Ramos (cell line): ENCODE measurements around the gene ARHGAP11A.

Source experiments
- in situ Hi-C: fragments of 300-500 bp; cut with MboI; formaldehyde crosslinking; loops from one replicate; pipeline ENCODE4 v1.14.3; 2022; ENCODE audit warnings: low sequenced_read_pairs; ENCODE audit not compliant: unreplicated experiment

The ARHGAP11A gene

GRCh38 chr15:32683906-32684584 is 68.7 kb downstream of the ARHGAP11A start:
- in situ Hi-C loops = no loop called here

GRCh38 chr15:32685576-32685975 is 70.3 kb downstream of the ARHGAP11A start:
- in situ Hi-C loops = no loop called here

GRCh38 chr15:32687556-32687955 is 72.3 kb downstream of the ARHGAP11A start:
- in situ Hi-C loops = no loop called here

- in situ Hi-C loops = no loop called here
Observed at GRCh38 chr15:32688151-32688639, 72.9 kb downstream of the ARHGAP11A start.
